ENCODE results near the gene NNAT.

Gene NNAT

GRCh38 chr20:37564388-37565133 is 43.5 kb downstream of the NNAT start:
- in situ Hi-C loops (cut with MboI; ENCODE audit: low sequenced_read_pairs, unreplicated experiment): loop anchor here (10.0 kb wide), 1 partner anchor 430 kb away; no protein-coding TSS in a partner anchor
- peak; percentile 89 for DNase-seq (ENCODE audit: low spot score)

GRCh38 chr20:37565134-37565811 is 44.2 kb downstream of the NNAT start:
- in situ Hi-C loops (cut with MboI; ENCODE audit: low sequenced_read_pairs, unreplicated experiment): loop anchor here (10.0 kb wide), 1 partner anchor 430 kb away; no protein-coding TSS in a partner anchor
- no peak for DNase-seq (ENCODE audit: low spot score)
- TF ChIP-seq CTCF (IDR thresholded peaks at IDR 0.05; ENCODE audit: borderline replicate concordance, control extremely low read depth, extremely low read depth, insufficient read depth, missing control alignments): no peak

More at GRCh38 chr20:37564388-37565133, 43.5 kb downstream of the NNAT start:
- TF ChIP-seq CTCF (IDR thresholded peaks at IDR 0.05; ENCODE audit: borderline replicate concordance, control extremely low read depth, extremely low read depth, insufficient read depth, missing control alignments): peak; percentile 96

GRCh38 chr20:37566590-37567330 is 45.7 kb downstream of the NNAT start:
- DNase-seq (ENCODE audit: low spot score): no peak
- in situ Hi-C loops (cut with MboI; ENCODE audit: low sequenced_read_pairs, unreplicated experiment): loop anchor here (10.0 kb wide), 1 partner anchor 428 kb away; no protein-coding TSS in a partner anchor
- no peak for TF ChIP-seq CTCF (IDR thresholded peaks at IDR 0.05; ENCODE audit: borderline replicate concordance, control extremely low read depth, extremely low read depth, insufficient read depth, missing control alignments)

GRCh38 chr20:37567331-37567665 is 46.2 kb downstream of the NNAT start:
- in situ Hi-C loops (cut with MboI; ENCODE audit: low sequenced_read_pairs, unreplicated experiment): loop anchor here (10.0 kb wide), 1 partner anchor 428 kb away; no protein-coding TSS in a partner anchor
- no peak for TF ChIP-seq CTCF (IDR thresholded peaks at IDR 0.05; ENCODE audit: borderline replicate concordance, control extremely low read depth, extremely low read depth, insufficient read depth, missing control alignments)
- DNase-seq (ENCODE audit: low spot score): no peak

GRCh38 chr20:37567671-37568588 is 46.9 kb downstream of the NNAT start:
- no peak for DNase-seq (ENCODE audit: low spot score)
- no peak for TF ChIP-seq CTCF (IDR thresholded peaks at IDR 0.05; ENCODE audit: borderline replicate concordance, control extremely low read depth, extremely low read depth, insufficient read depth, missing control alignments)
- in situ Hi-C loops (cut with MboI; ENCODE audit: low sequenced_read_pairs, unreplicated experiment): loop anchor here (10.0 kb wide), 1 partner anchor 427 kb away; no protein-coding TSS in a partner anchor

Data from GM13976 (cell line).